ENCODE results near the gene RSU1.

DNA sequence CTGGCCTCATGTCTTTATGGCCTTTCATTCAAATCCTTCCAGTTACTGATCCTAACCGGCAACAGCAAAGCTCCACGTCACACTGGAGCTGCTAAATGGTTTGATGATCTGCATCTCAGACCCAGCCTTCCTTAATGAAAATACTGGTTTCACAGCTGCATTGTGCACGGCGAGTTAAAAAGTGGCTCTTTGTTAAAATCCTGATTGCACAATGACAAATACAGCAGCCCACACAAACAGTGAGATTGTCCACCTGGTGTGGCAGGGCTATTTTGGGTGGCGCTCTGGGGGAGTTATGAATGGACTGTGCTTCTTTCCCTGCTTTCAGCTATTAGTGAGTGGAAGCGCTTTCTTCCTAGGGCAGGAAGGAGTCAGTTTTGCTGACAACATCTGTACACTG is 232.1 kb downstream of the RSU1 start:
- TF ChIP-seq POLR2A (IDR thresholded peaks at IDR 0.05): no peak
- TF ChIP-seq, protein P1, sequence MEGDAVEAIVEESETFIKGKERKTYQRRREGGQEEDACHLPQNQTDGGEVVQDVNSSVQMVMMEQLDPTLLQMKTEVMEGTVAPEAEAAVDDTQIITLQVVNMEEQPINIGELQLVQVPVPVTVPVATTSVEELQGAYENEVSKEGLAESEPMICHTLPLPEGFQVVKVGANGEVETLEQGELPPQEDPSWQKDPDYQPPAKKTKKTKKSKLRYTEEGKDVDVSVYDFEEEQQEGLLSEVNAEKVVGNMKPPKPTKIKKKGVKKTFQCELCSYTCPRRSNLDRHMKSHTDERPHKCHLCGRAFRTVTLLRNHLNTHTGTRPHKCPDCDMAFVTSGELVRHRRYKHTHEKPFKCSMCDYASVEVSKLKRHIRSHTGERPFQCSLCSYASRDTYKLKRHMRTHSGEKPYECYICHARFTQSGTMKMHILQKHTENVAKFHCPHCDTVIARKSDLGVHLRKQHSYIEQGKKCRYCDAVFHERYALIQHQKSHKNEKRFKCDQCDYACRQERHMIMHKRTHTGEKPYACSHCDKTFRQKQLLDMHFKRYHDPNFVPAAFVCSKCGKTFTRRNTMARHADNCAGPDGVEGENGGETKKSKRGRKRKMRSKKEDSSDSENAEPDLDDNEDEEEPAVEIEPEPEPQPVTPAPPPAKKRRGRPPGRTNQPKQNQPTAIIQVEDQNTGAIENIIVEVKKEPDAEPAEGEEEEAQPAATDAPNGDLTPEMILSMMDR (IDR thresholded peaks at IDR 0.05): no peak

Measured in tibial nerve (tissue), 3 donors.